ENCODE data around the gene P2RX3.
"Not testable (repeated sequence)": the region's sequence is repeated elsewhere in the genome, so short reads cannot be mapped to it uniquely, and the experiment has no call there.

The P2RX3 gene

DNA sequence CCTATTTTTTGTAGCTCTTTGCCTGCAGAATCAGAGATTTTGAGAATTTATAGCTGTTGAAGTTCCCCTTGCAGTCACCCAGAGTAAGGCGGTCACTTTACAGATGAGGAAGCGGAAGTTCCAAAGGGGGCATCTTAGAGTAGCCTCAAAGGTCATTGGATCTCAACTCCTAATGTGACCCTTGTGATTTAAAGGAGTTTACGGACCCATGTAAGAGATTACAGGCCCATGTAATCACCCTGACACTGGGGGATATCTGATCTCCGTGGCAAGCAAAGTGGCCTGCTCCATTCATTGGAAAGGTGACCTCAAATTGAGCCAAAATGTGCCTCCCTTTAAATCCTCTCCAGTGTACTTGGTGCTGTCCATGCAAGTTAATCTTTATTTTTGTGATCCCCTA lies 15.7 kb downstream of the P2RX3 start:
- DNase-seq: no peak

DNA sequence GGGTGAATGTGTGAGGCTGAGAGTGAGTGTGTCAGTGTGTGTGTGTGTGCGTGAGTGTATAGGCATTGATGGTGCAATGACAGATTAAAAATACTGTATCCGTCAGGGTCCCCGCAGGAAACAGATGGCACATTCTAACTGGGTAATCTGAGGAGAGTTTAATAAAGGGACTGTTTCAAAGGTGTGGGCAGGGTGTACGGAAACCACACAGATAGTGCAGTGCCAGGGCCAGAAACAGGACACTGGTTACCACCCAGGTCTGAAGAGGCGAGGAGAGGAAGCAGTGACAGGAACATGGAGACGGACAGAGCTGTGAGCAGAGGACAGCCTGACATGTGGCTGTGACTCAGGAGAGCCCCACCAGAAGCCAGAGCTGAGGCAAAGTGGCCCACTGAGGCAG lies 16.5 kb downstream of the P2RX3 start:
- no peak for DNase-seq

DNA sequence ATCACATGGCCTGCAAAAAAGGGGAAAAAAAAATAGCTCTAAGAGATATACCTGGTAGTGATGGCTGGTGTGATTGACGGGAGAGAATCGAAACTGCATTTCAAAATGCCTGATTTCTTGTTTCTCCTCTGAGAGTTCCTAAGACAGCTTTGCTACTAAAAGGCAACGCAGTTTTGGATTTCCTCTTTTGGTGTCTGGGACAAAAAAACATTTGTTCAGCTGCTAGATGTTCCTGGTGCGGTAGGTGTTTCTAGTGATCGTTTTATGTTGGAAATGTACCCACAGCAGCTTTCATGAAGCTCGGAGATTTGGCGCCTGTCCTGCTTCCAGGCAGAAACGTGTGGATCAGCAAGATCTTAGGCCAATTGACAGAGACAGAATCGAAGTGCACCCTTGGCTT lies 18.1 kb downstream of the P2RX3 start:
- DNase-seq: no peak

DNA sequence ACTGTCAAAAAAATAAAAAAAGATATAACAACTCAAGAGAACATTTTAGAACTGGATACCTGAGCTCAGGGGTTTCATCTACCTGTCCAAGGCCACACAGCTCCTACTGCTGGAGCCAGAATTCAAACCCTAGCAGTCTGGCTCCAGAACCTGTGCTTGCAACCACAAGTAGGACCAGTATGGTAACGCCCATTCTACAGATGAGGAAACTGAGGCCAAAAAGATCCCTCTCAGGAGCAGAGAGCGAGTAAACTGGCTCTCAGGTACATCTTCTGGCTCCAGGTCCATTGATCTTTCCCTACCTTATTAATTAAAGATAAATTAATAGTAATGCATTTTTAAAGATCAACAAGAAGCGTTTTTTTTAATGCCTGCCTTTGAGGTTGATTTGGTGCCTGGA lies 19.2 kb downstream of the P2RX3 start:
- DNase-seq: no peak

DNA sequence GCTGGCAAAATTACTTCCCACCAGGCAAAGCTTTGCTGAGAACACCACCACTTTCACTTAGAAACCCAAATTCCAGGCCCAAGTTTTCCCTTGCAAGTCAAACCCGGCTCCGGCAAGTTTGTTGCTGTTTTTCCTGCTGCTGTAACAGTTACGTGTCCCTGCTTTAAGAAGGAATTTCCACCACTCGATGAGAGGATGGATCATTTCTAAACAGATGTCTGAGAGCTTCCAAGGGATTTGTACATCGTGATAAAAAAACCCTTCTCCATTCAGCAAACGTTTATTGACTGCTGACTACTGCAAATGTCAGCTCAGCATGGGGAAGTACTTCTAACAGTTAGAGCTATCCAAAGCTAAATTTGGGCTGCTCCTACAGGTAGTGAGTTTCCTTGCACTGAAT lies 19.7 kb downstream of the P2RX3 start:
- no peak for DNase-seq

DNA sequence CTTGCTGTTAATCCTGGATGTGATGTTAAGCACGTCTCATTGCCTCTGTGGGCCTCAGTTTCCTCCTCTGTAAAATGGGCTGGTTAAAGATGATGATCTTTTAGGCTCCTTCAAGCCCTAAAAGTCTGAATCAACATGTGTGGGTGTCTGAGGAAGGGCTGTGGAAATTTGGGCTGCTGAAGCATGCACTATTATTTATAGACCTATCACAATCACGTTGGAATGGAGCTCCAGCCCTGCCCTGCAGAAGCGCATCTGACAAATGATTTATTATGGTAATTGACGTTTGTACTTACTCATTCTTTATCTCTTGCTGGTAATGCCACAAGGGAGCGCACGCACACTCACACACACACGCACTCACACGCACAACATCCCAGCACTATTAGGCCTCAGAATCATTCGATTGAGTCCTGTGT lies 20.4 kb downstream of the P2RX3 start:
- no peak for DNase-seq

DNA sequence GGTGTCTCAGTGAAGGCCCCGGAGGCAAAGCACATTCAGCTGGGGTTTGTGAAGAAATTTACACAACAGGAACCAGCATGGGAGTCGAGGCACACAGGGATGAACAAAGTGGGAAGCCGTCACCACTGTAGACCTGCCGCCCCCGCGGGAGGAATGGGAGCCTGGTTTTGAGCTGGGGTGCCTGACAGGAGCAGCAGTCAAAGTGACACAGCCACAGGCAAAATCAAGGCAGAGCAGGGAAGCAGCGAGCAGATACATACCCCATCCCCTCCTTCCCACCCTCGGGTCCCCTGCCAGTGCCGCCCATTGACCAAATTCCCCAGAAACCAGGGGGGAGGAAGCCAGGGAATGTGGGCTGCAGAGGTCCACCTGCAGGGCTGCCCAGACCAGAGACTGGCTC lies 20.8 kb downstream of the P2RX3 start:
- no peak for DNase-seq

DNA sequence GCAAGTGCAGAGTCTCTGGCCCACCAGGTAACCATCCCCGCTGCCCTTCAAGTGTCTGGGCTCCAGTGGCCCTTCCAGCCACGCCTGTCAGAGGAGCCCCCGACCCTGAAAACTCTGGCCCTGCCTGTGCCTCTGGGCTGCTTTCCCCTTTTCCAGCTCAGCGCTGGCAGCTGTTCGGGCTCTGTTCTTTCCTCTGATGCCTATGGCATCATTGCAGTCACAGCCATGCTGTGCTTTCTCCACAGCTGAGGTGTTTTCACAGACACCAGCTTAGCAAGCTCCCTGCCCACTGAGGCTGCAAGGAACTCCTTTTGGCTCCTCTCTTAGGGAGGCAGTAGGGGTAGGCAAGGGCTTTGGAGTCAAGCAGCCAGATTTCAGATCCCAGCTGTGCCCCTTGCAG lies 21.2 kb downstream of the P2RX3 start:
- DNase-seq: no peak

DNA sequence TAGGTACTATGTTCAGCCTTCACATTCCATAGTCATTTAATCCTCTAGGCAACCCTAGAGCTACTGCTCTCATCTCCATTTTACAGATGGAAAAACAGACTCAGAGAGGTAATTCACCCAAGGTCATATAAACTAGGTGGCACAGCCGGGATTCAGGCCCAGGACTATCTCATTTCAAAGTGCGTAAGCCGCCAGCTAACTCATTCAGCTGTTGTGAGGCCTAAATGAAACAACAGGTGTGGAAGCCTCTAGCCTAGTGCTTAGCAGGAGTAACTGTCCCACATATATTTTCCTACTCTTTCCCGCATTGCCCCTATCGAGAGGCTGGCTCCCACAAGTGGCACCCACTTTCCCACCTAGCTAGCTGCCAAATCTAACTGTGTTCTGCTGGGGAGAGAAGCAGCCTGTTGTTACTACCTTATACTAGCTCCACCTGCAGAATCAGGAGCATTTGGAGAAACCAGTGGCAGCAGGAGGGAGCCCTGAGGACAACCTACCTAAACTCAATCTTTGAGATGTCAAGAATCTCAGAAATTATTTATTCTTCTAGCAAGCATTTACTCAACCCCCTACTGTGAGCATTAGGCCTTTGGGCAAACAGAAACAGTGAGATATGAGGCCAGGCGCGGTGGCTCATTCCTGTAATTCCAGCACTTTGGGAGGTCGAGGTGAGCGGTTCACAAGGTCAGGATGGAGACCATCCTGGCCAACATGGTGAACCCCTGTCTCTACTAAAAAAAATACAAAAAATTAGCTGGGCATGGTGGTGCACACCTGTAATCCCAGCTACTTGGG lies 21.9 kb downstream of the P2RX3 start:
- no peak for DNase-seq

DNA sequence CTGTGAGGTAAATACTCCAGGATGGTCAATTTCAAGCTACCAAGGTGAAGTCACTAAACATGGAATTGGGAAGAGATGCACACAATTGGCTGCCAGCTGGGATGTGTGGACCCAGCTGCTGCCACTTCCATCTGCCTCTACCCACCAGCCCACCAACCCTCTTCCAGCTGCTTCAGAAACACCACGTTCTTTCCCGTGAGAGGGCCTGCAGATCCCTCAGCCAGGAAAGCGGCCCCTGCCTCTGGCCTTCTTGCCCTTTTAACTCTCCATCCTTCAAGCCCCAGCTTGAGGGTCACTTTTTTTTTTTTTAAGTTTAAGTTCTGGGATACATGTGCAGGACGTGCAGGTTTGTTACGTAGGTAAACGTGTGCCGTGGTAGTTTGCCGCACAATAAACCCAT lies 22.8 kb downstream of the P2RX3 start:
- DNase-seq: no peak

DNA sequence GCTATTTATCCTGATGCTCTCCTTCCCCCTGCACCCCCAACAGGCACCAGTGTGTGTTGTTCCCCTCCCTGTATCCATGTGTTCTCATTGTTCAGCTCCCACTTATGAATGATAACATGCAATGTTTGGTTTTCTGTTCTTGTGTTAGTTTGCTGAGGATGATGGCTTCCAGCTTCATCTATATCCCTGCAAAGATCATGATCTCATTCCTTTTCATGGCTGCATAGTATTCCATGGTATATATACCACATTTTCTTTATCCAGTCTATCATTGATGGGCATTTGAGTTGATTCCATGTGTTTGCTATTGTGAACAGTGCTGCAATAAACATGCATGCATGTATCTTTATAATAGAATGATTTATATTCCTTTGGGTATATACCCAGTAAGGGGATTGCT lies 23.3 kb downstream of the P2RX3 start:
- DNase-seq: not testable (repeated sequence)

DNA sequence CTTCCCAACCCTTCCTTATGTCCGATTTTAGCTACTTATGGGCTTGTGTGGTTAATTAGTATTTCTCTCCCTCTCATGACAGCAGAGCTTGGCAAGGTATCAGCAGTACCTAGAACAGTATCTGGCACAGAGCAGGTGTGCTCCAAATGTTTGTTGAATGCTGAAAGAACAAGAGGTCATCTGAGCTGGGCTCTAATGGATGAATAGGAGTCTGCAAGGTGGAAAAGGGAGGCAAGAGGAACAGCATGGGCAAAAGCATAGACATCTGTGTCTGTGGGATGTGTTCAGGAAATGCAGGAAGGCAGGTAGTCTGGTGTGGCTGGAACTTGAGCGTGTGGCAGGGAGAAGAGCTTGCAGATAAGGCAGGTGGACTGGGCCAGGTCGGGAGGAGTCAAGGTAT lies 23.8 kb downstream of the P2RX3 start:
- DNase-seq: no peak

DNA sequence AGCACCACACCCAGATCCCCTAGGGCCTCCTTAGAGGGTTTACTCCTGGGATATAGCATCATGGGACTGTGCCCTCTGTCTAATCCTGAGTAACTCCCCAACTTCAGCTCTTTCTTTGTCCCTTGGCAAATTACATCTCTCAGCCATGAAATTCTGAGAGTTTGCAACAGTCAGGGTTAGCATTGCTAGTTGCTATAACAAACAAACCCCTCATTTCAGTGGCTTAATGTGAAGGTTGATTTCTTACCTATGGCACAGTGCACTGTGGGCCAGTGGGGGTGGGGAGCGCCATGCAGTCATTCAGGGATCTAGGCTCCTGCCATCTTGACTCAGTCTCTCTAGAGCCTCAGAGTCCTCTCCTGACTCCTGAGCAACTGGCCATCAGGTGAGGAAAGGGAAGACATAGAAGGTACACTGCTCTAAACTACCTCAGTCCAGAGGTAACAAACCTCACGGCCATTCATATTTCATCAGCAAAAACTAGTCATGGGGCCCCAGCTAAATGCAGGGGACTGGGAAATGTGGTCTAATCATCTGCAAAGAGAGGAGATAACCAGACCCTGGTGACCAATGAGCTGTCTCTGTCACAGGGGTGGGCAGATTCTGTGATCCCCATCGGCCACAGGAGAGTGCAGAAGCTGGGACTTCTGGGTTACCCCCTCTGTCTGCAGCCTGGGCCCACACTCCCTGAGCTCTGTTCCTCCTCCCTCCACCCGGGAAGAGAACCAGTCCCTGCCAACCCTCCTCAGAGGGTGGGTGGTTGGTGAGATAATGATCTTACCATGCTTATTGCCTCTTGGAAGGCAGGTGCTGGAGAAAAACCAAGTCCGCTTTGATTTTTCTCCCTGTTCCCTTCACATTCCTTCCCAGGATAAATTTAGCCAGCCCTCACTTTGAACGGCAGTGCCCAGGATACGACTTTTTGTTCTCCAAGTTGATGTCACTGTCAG lies 25.3 kb downstream of the P2RX3 start:
- DNase-seq: no peak

DNA sequence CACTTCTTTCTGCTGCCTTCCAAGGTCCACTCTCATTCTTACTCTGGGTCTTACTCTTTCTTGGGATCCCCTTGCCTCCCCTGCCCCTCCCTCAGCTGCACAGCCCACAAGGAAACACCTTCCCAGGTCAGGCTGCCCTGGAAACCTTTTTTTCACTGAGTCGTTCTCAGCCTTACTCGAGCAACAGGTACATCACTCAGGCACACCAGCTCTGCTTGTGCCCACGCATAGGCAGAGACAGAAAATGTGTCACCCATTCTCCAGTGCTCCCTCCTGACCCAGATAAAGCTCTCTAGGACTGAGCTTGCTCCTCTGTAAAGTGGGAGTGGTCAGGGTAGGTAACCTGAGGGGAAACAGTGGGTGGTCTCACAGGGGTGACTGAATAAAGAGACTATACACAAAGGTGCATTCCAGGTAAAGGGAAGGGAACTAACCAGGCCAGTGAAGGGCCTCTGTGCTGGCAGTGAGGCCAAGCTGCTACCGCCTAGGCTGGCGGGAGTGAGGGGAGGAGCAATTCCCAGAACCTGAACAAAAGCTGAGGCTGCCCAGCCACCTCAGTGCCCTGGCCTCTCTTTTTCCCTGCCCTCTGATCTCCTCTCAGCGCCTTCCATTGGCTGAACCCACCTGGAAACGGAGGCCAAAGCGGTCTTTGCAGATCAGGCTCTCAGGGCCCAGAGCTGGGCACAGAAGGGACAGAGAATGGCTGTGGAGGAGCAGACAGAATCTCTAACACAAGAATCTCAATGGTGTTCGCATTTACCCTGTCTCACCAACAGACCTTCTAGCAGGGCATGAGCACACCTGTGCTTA lies 26.9 kb downstream of the P2RX3 start:
- no peak for DNase-seq

DNA sequence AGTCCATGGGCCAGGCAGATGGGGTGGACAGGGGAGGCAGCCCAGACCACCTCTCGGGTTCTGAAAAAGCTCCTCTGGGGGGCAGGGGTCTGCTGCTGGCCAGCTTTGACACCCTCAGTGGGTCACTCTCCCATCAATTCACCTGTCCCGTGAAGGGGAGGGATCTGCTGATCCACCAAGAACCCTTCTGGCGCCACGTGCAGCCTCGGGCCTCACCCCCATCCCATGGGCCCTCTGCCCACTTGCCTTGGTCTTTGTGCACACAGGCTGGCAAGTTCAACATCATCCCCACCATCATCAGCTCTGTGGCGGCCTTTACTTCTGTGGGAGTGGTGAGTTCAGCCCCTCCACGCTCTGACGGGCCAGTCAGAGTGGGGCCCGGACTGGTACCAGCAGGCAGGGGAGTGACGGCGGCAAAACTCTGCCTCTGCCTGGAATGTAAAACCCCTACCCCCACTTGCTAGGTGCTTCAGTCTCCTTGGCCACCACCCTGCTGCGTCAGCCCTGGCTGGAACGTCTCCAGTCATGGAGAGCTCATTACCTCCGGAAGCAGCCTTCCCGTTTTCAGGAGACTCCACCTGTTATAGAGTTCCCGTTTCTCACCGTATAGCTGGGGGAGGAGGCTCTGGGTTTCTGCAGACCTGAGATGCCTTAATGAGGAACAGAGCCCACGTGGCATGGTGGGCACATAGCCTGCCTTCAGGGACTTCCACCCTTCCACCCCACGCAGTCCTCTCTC lies 30.1 kb downstream of the P2RX3 start:
- no peak for DNase-seq

DNA sequence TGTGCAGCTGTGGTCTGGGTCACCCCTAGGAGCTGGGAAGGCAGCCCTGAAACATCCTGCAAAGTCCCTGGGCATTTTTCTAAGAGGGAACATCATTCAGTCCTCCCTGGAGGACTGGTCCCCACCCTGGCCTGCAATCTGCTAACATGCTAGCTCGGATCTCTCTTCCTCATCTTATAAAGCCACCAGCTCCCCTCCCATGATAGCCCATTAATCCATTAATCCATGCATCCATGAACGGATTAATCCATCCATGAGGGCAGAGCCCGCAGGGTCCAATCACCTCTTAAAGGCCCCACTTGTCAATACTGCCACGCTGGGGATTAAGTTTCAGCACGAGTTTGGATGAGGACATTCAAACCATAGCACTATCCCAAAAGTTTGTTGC lies 30.7 kb downstream of the P2RX3 start:
- no peak for DNase-seq

DNA sequence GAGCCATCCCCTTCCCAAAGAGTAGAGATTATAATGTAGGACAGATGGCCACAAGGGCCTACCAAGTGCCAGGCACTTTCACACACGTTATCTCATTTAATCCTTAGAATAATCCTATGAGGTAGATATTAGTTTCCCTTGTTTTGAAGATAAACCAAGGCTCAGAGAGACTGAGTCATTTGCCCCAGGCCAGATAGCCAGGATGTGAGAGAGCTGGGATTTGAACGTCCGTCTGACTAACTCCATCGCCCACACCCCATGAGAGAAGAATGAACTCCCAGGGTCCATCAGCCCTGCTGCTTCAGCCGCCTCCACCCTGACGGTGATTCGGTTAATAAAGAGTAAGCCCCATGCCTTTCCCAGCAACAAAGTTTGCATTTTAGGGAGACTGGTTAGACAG lies 32.1 kb downstream of the P2RX3 start:
- DNase-seq: no peak

DNA sequence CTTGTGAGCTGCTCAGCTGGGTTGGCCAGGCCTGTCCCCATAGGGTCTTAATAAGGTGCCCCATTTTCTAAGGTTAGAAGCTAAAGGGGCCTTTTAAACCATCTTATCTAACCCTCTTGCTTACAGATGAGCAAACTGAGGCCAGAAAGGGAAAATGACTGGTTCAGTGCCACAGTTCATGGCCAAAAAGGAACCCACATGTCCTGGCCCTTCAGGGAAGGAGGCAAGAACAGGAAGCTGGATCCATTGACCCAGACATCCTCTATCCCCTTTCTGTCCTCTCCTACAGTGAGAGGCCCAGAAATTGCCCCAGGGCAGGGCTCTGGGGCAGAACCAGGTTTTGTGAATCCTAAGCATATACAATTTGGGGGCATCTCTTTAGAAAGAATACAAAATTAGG lies 32.8 kb downstream of the P2RX3 start:
- no peak for DNase-seq

DNA sequence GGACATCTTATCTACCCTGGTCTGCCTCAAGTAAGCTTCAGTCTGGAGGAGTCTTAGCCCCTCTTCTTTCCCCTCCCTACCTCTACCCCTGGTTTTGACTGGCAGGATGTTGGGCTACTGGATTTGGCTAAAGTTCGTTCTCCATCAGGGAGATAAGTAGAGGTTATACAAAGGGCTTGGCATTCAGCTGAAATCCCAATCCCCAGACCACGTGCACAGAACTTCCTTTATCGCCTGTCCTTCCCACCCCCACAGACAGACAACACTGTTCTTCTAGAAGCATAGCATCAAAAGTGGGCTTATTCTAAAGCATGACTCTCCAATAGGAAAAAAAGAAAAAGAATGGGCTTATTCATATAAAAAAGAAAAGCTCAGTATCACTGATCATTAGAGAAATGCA lies 35.0 kb downstream of the P2RX3 start:
- no peak for DNase-seq

DNA sequence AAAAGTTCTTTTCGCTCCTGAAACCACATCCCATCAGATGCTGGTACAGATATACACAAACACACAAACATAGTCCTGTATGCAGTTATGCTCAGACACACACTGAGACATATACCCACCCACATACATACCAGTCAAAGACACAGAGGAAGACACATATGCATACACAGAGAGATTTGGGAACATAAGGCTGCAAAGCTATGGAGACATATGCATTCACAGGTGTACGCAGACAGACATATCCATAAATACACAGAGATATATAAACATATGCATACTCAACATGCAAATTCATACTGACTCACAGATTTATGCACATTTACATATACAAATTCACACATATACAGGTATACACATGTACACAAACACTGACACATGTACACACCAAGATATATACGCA lies 36.8 kb downstream of the P2RX3 start:
- no peak for DNase-seq

DNA sequence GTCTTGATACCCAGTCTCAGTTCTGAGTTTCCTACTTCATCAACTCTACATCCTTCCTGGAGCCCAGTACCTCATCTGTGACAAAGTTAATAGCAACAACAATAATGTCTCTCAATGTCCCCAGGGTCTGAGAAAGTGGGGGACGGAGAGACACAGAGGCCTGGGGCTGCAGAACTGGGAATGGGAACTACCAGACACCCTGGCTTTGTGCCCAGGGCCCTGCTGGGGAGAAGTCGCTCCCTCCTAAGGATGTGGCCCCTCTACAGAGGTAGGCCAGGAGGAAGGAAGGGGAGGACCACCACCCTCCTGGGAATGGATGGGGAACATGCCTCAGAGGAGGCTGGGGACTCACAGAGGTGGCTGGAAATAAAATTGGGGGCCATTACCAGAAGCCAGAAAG lies 37.3 kb downstream of the P2RX3 start:
- DNase-seq: no peak

Measured in activated effector memory CD4-positive, alpha-beta T cell treated with Interleukin-2 at 50 U/mL for 16 hours (primary cell).